Esophagus squamous epithelium (tissue), 5 donors: Measurements from ENCODE around the gene GRAMD4. TPM values are rescaled to one million over a fixed set of nuclear protein-coding genes. Genes with fewer than 3 reads are reported as not detected.

Source experiments
- DNase-seq: peaks from one replicate; lab custom pipeline; 2025; lab: John Stamatoyannopoulos, UW
- H3K27ac ChIP-seq, 4 donors: fragments of 200-600 bp; sonication (generic); one replicate each; pipeline ENCODE4 v1.5.1; 2016 to 2019; ENCODE audit warnings: mild to moderate bottlenecking in 1 of 4
- H3K27me3 ChIP-seq, 4 donors: fragments of 200-600 bp; sonication (generic); 1 replicate in 3 of 4; 2 replicates in 1 of 4; pipeline versions ENCODE4 v1.5.1 to v1.6.0; 2017 to 2021; ENCODE audit warnings: antibody characterized with exemption in 1 of 4
- H3K36me3 ChIP-seq, 3 donors: fragments of 200-600 bp; sonication (generic); one replicate each; pipeline ENCODE4 v1.5.1; 2016 to 2019
- H3K4me1 ChIP-seq, 3 donors: fragments of 200-600 bp; sonication (generic); one replicate each; pipeline ENCODE4 v1.5.1; 2017 to 2019
- H3K4me3 ChIP-seq, 4 donors: fragments of 200-600 bp; sonication (generic); 1 replicate in 3 of 4; 2 replicates in 1 of 4; pipeline ENCODE4 v1.5.1; 2016 to 2019; ENCODE audit warnings: mild to moderate bottlenecking in 2 of 4, moderate library complexity in 1 of 4
- H3K9me3 ChIP-seq, 3 donors: fragments of 200-600 bp; sonication (generic); one replicate each; pipeline ENCODE4 v1.5.1; 2016 to 2019
- CTCF ChIP-seq, 6 experiments: fragments of 450-650 bp in 4 of 6; fragments of 200-600 bp in 2 of 6; sonication (generic) in 2 of 6; IDR thresholded peaks; one replicate each; pipeline ENCODE4 v1.5.1; 2016 to 2019; ENCODE audit warnings: antibody characterized with exemption in 6 of 6, mild to moderate bottlenecking in 4 of 6, moderate library complexity in 4 of 6
- POLR2A ChIP-seq, 4 donors: fragments of 450-650 bp; IDR thresholded peaks; one replicate each; pipeline ENCODE4 v1.6.1; 2017; ENCODE audit warnings: antibody characterized with exemption in 4 of 4, mild to moderate bottlenecking in 4 of 4, moderate library complexity in 3 of 4
- WGBS, 2 donors: methylation state at CpG; one replicate each; pipeline ENCODE4 v1.1.5; 2018; 5-methylcytosine and 5-hydroxymethylcytosine counted together
- intact Hi-C: fragments of 100-400 bp; cut with DNase I; formaldehyde crosslinking; loops from one replicate; pipeline ENCODE4 v1.15.0; 2022
- total RNA-seq, 4 donors: library from RNA; depleted of rRNA; stranded (reverse); fragments of >200 nt; gene quantifications; one replicate each; pipeline ENCODE4 v1.1.0, GENCODE V29; 2016
- donor health status: DM: yes; HTN: yes; CAD: no.

Gene GRAMD4
- total RNA-seq, 4 donors from 2014 or later = 27.0 to 122 (median 33.3) TPM

GRCh38 chr22:46605117-46605516 is 15.1 kb upstream of the GRAMD4 start:
- Histone ChIP-seq H3K36me3 (no peaks in the 10 kb centered on the region), H3K27me3 (no peaks in the 10 kb centered on the region), H3K4me1 (peaks cover 10 to 40% (median 10%) of the 10 kb centered on the region in 3 donors), H3K9me3 (no peaks in the 10 kb centered on the region), H3K27ac (no peak overlapping the region), H3K4me3 (no peak overlapping the region)
- intact Hi-C loops = no loop called here
- DNase-seq = no peak
- TF ChIP-seq CTCF (IDR thresholded peaks at IDR 0.05) (no peak), POLR2A (IDR thresholded peaks at IDR 0.05) (no peak)
- WGBS, 2 donors = 94 to 95% methylated on average over 6 of the region's 6 CpGs

GRCh38 chr22:46606886-46607285 is 13.3 kb upstream of the GRAMD4 start:
- H3K27ac ChIP-seq = no peak overlapping the region
- DNase-seq = no peak
- intact Hi-C loops = no loop called here
- H3K27me3 ChIP-seq = no peaks in the 10 kb centered on the region
- no peak for TF ChIP-seq CTCF (IDR thresholded peaks at IDR 0.05)
- TF ChIP-seq POLR2A (IDR thresholded peaks at IDR 0.05) = no peak
- no peaks in the 10 kb centered on the region for H3K36me3 ChIP-seq
- no peaks in the 10 kb centered on the region for H3K9me3 ChIP-seq
- peaks cover 10 to 44% (median 10%) of the 10 kb centered on the region in 3 donors for H3K4me1 ChIP-seq
- H3K4me3 ChIP-seq = no peak overlapping the region
- WGBS, 2 donors = 58 to 65% methylated on average over 4 to 7 of the region's 9 CpGs

GRCh38 chr22:46607483-46608114 is 12.6 kb upstream of the GRAMD4 start:
- intact Hi-C loops = no loop called here

GRCh38 chr22:46609175-46609690 is 11.0 kb upstream of the GRAMD4 start:
- H3K9me3 ChIP-seq = no peaks in the 10 kb centered on the region
- no peak overlapping the region for H3K4me3 ChIP-seq
- H3K4me1 ChIP-seq = peaks cover 10 to 63% (median 28%) of the 10 kb centered on the region in 3 donors
- 83 to 92% methylated on average over 7 to 11 of the region's 17 CpGs for WGBS, 2 donors
- TF ChIP-seq POLR2A (IDR thresholded peaks at IDR 0.05) (no peak), CTCF (IDR thresholded peaks at IDR 0.05) (no peak)
- H3K27me3 ChIP-seq = no peaks in the 10 kb centered on the region
- no peaks in the 10 kb centered on the region for H3K36me3 ChIP-seq
- no peak overlapping the region for H3K27ac ChIP-seq
- DNase-seq = no peak
- intact Hi-C loops = no loop called here

More at GRCh38 chr22:46607483-46608114, 12.6 kb upstream of the GRAMD4 start:
- H3K9me3 ChIP-seq = no peaks in the 10 kb centered on the region
- no peak overlapping the region for H3K4me3 ChIP-seq
- TF ChIP-seq CTCF (IDR thresholded peaks at IDR 0.05) (no peak), POLR2A (IDR thresholded peaks at IDR 0.05) (no peak)
- H3K27me3 ChIP-seq = no peaks in the 10 kb centered on the region
- WGBS, 2 donors = 43 to 62% methylated on average over 18 to 19 of the region's 27 CpGs
- peak overlapping the region in 1 of 4 donors; percentile 54 for H3K27ac ChIP-seq
- no peaks in the 10 kb centered on the region for H3K36me3 ChIP-seq
- no peak for DNase-seq
- peaks cover 10 to 50% (median 13%) of the 10 kb centered on the region in 3 donors for H3K4me1 ChIP-seq

GRCh38 chr22:46609724-46610201 is 10.4 kb upstream of the GRAMD4 start:
- WGBS, 2 donors = no CpG with 5 or more reads among the region's 14 CpGs
- H3K27ac ChIP-seq = no peak overlapping the region

More at GRCh38 chr22:46609724-46610201, 10.4 kb upstream of the GRAMD4 start:
- intact Hi-C loops = no loop called here
- H3K4me3 ChIP-seq = no peak overlapping the region
- no peaks in the 10 kb centered on the region for H3K9me3 ChIP-seq
- no peak for DNase-seq
- TF ChIP-seq POLR2A (IDR thresholded peaks at IDR 0.05) (no peak), CTCF (IDR thresholded peaks at IDR 0.05) (no peak)
- H3K36me3 ChIP-seq = no peaks in the 10 kb centered on the region
- peaks cover 10 to 67% (median 28%) of the 10 kb centered on the region in 3 donors for H3K4me1 ChIP-seq
- no peaks in the 10 kb centered on the region for H3K27me3 ChIP-seq
